ENCODE data around the gene MGAT2. TPM values are rescaled to one million over a fixed set of nuclear protein-coding genes. Genes with fewer than 3 reads are reported as not detected.
A peak's percentile ranks its signal among the peaks of the same experiment; 100 is the strongest.
"Not testable (repeated sequence)": the region's sequence is repeated elsewhere in the genome, so short reads cannot be mapped to it uniquely, and the experiment has no call there.

MGAT2 gene
- 10 to 100 TPM; 27.7 to 33.8 (median 30.0) TPM for polyA plus RNA-seq (ENCODE audit: low read depth in 6 of 6)

DNA sequence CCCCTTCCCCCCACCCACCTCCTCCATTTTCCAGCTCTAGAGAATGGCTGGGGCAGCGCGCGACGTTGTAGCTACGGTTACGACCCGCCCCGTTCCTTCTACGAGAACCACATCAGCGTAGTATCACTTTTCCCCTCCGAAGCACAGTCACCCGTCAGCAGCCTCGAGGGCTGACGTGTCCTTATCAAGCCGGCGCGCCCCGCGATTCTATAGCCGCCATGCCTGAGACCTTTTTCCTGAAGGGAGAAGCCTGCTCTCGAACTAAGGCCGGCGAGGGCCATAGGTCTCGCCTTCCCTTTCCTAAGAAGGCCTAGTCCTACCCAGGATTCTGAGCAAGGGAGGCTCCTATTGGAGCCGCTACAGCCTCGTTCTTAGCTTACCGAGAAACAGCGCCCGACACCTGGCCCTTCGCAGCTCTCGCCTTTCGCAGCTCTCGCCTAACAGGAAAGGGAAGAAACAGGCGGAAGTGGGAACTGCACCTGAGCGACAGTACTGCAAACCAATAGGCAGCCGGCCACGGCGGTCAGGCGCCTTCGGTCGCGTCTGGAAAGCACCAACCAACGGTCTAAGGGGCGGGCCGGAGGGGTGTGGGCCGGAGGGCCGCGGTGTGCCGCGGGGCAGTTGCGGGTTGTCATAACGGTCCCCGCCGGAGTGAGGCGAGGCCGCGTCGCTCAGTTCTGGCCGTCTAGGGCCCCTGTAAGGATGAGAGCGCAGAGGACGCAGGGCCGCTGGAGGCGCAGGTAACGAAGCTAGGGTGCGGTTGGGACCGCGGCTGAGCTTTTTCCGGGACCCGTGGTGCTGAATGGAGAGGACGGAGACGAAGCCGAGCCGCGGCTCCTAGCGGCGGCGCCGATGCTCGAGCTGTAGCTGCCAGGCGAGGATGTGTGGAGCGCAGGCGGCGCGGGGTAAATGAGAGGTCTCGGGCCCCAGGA, at the start of gene MGAT2, which contains the start of gene RPL36AL:
Gene MGAT2 (plus strand): TSS at position 618 of the 932 bp plus-strand sequence. CDS start 470 bp downstream, outside the sequence.
Gene RPL36AL (minus strand): TSS at position 445 of the 932 bp plus-strand sequence. CDS start 1,522 bp downstream, outside the sequence.
- peaks cover 31 to 52% (median 39%) of the 10 kb centered on the region in 3 donors for H3K4me1 Mint-ChIP-seq
- ATAC-seq (ENCODE audit: low read depth in 2 of 2) (peak; percentile 84 to 87), DNase-seq (peak; percentile 97)
- no peaks in the 10 kb centered on the region for H3K27me3 Mint-ChIP-seq
- peaks cover 5 to 12% of the 10 kb centered on the region in 2 donors for H3K36me3 Mint-ChIP-seq
- peak within 1 kb of the TSS; percentile 97 to 99 (median 99) for H3K27ac Mint-ChIP-seq
- peak within 1 kb of the TSS; percentile 96 to 99 (median 98) for H3K4me3 Mint-ChIP-seq
- no peaks in the 10 kb centered on the region for H3K9me3 Mint-ChIP-seq

GRCh38 chr14:49574038-49574437, 46.6 kb upstream of the MGAT2 start:
- peaks cover 6 to 9% (median 9%) of the 10 kb centered on the region in 3 donors for H3K4me1 Mint-ChIP-seq
- peaks cover 0 to 10% (median 6%) of the 10 kb centered on the region in 7 donors for H3K9me3 Mint-ChIP-seq
- peak overlapping the region in 1 of 6 donors; percentile 23 for H3K27ac Mint-ChIP-seq
- peaks cover 14 to 22% of the 10 kb centered on the region in 2 donors for H3K36me3 Mint-ChIP-seq
- DNase-seq: no peak
- H3K27me3 Mint-ChIP-seq: no peaks in the 10 kb centered on the region
- ATAC-seq (ENCODE audit: low read depth in 2 of 2): no peak
- H3K4me3 Mint-ChIP-seq: no peak overlapping the region

DNA sequence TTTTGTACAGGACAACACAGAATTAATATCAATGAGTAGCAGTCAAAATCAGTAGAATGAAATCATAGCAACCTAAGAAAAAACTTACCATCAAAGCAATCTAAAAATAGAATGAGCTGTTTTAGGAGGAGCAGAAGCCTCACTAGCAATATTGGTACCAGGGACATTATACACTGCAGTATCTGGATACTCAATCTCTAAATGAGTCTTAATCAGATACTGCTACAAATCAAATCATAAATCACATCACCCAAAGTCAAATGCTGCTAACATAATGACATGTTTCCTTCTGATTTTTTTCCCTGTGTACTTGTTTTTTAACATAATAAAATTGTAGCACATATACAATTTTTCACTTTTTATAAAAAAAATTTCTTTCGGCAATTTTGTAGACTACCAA, 42.5 kb upstream of the MGAT2 start:
- H3K9me3 Mint-ChIP-seq: no peaks in the 10 kb centered on the region
- ATAC-seq (ENCODE audit: low read depth in 2 of 2): no peak
- H3K36me3 Mint-ChIP-seq: peaks cover 7 to 18% of the 10 kb centered on the region in 2 donors
- H3K27me3 Mint-ChIP-seq: no peaks in the 10 kb centered on the region
- DNase-seq: no peak
- peaks cover 28 to 43% (median 35%) of the 10 kb centered on the region in 3 donors for H3K4me1 Mint-ChIP-seq
- no peak overlapping the region for H3K4me3 Mint-ChIP-seq
- H3K27ac Mint-ChIP-seq: peak overlapping the region in 1 of 6 donors; percentile 78

DNA sequence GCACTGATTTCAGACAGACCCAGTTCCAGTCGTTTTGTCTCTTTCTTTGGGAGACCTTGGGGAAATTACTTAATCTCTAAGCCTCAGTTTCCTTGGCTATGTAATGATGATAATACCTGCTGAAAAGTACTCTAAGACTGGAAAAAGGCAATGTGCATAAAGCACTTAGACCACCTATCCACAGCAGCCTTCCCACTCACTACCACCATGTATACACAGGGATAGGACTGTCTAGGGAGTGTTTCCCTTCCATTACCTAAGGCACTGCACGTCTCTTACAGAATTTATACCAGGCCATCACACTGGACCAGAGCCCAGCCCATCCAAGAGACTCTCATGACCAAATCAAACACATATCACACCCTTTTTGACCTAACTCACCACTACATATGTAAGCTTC, 40.8 kb upstream of the MGAT2 start:
- Mint-ChIP-seq H3K4me1 (peaks cover 31 to 60% (median 45%) of the 10 kb centered on the region in 3 donors), H3K36me3 (peaks cover 6 to 15% of the 10 kb centered on the region in 2 donors), H3K4me3 (peak overlapping the region in 1 of 8 donors; percentile 35), H3K27me3 (no peaks in the 10 kb centered on the region), H3K27ac (peak overlapping the region in 3 of 6 donors; percentile 27 to 64 (median 39)), H3K9me3 (no peaks in the 10 kb centered on the region)
- DNase-seq: no peak
- no peak for ATAC-seq (ENCODE audit: low read depth in 2 of 2)

GRCh38 chr14:49581209-49582112, 39.1 kb upstream of the MGAT2 start:
- Mint-ChIP-seq H3K36me3 (peaks cover 6 to 19% of the 10 kb centered on the region in 2 donors), H3K27me3 (no peaks in the 10 kb centered on the region), H3K9me3 (peaks cover 0 to 1% (median 0%) of the 10 kb centered on the region in 7 donors), H3K4me1 (peaks cover 43 to 73% (median 60%) of the 10 kb centered on the region in 3 donors), H3K4me3 (peak overlapping the region in 2 of 8 donors; percentile 7 to 99), H3K27ac (peak overlapping the region in 5 of 6 donors; percentile 32 to 98 (median 79))
- DNase-seq: no peak
- ATAC-seq (ENCODE audit: low read depth in 2 of 2): no peak

- ATAC-seq (ENCODE audit: low read depth in 2 of 2): no peak
- Mint-ChIP-seq H3K36me3 (peaks cover 5 to 19% of the 10 kb centered on the region in 2 donors), H3K9me3 (peaks cover 0 to 2% (median 0%) of the 10 kb centered on the region in 7 donors), H3K27me3 (no peaks in the 10 kb centered on the region), H3K4me1 (peaks cover 43 to 77% (median 61%) of the 10 kb centered on the region in 3 donors), H3K27ac (peak overlapping the region in 5 of 6 donors; percentile 32 to 98 (median 73)), H3K4me3 (peak overlapping the region in 3 of 8 donors; percentile 5 to 99 (median 46))
- no peak for DNase-seq
These were observed 38.3 kb upstream of the MGAT2 start for GRCh38 chr14:49582113-49582977.

GRCh38 chr14:49583629-49584028, 37.0 kb upstream of the MGAT2 start:
- peaks cover 0 to 2% (median 0%) of the 10 kb centered on the region in 7 donors for H3K9me3 Mint-ChIP-seq
- H3K36me3 Mint-ChIP-seq: peaks cover 0 to 19% of the 10 kb centered on the region in 2 donors
- DNase-seq (no peak), ATAC-seq (ENCODE audit: low read depth in 2 of 2) (no peak)
- H3K4me1 Mint-ChIP-seq: peaks cover 38 to 71% (median 55%) of the 10 kb centered on the region in 3 donors
- H3K27me3 Mint-ChIP-seq: no peaks in the 10 kb centered on the region
- peak overlapping the region in 3 of 6 donors; percentile 59 to 98 (median 89) for H3K27ac Mint-ChIP-seq
- H3K4me3 Mint-ChIP-seq: peak overlapping the region in 6 of 8 donors; percentile 70 to 99 (median 97)

- Mint-ChIP-seq H3K27ac (peak overlapping the region in 5 of 6 donors; percentile 37 to 98 (median 59)), H3K36me3 (peaks cover 0 to 19% of the 10 kb centered on the region in 2 donors), H3K4me1 (peaks cover 38 to 69% (median 55%) of the 10 kb centered on the region in 3 donors)
These were observed 36.5 kb upstream of the MGAT2 start for GRCh38 chr14:49584058-49584457.

DNA sequence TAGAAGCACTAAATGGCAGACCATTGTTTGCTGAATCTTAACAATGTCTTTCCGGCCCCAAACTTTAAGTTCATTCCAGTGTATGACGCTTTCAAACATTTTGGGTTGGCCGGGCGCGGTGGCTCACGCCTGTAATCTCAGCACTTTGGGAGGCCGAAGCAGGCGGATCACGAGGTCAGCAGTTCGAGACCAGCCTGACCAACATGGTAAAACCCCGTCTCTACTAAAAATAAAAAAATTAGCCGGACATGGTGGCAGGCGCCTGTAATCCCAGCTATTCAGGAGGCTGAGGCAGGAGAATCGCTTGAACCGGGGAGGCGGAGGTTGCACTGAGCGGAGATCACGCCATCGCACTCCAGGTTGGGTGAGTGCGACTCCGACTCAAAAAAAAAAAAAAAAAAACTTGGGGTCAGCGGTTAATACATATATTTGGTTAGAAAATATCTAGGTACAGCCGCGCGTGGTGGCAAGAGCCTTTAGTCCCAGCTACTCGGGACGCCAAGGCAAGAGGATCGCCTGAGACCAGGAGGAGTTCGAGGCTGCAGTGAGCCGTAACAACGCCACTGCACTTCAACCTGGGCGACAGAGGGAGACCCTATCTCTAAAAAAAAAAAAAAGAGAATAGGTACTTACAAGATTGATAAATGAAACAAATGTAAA, 35.5 kb upstream of the MGAT2 start:
- not testable (repeated sequence) for DNase-seq; H3K27me3 Mint-ChIP-seq; ATAC-seq (ENCODE audit: low read depth in 2 of 2); H3K9me3 Mint-ChIP-seq
- peaks cover 35 to 60% (median 51%) of the 10 kb centered on the region in 3 donors for H3K4me1 Mint-ChIP-seq
- H3K27ac Mint-ChIP-seq: peak overlapping the region; percentile 93 to 99 (median 98)
- peak overlapping the region; percentile 90 to 99 (median 98) for H3K4me3 Mint-ChIP-seq
- peaks cover 0 to 19% of the 10 kb centered on the region in 2 donors for H3K36me3 Mint-ChIP-seq

More at GRCh38 chr14:49584058-49584457, 36.5 kb upstream of the MGAT2 start:
- no peaks in the 10 kb centered on the region for H3K27me3 Mint-ChIP-seq
- ATAC-seq (ENCODE audit: low read depth in 2 of 2) (no peak), DNase-seq (no peak)
- H3K4me3 Mint-ChIP-seq: peak overlapping the region in 7 of 8 donors; percentile 90 to 99 (median 97)
- H3K9me3 Mint-ChIP-seq: peaks cover 0 to 2% (median 0%) of the 10 kb centered on the region in 7 donors

GRCh38 chr14:49585803-49586672, 34.6 kb upstream of the MGAT2 start, which contains the start of gene RPS29:
RPS29 (minus strand) TSS chr14:49586380; CDS start chr14:49586346, 34 bp downstream.
- H3K4me3 Mint-ChIP-seq: peak within 1 kb of the TSS; percentile 90 to 99 (median 98)
- peak; percentile 90 for ATAC-seq (ENCODE audit: low read depth in 2 of 2)
- peak; percentile 98 for DNase-seq
- peaks cover 0 to 19% of the 10 kb centered on the region in 2 donors for H3K36me3 Mint-ChIP-seq
- peaks cover 0 to 2% (median 0%) of the 10 kb centered on the region in 7 donors for H3K9me3 Mint-ChIP-seq
- H3K27ac Mint-ChIP-seq: peak within 1 kb of the TSS; percentile 96 to 99 (median 99)
- no peaks in the 10 kb centered on the region for H3K27me3 Mint-ChIP-seq
- H3K4me1 Mint-ChIP-seq: peaks cover 31 to 55% (median 46%) of the 10 kb centered on the region in 3 donors

All from naive B cell (primary cell).